Thyroid gland (tissue), 4 donors: ENCODE results near the gene YIPF7.

Source experiments
- POLR2A ChIP-seq, 2 donors: fragments of 450-650 bp; IDR thresholded peaks; one replicate each; pipeline ENCODE4 v1.6.1; 2017; ENCODE audit warnings: antibody characterized with exemption in 2 of 2, mild to moderate bottlenecking in 2 of 2, moderate library complexity in 1 of 2
- TF ChIP-seq, protein P1 (sequence below), 6 experiments: fragments of 200-600 bp in 3 of 6; fragments of 450-650 bp in 3 of 6; sonication (generic) in 3 of 6; IDR thresholded peaks; one replicate each; pipeline ENCODE4 v1.5.1; 2016 to 2019; ENCODE audit warnings: antibody characterized with exemption in 6 of 6, mild to moderate bottlenecking in 2 of 6, inconsistent platforms in 1 of 6, moderate library complexity in 1 of 6

DNA sequence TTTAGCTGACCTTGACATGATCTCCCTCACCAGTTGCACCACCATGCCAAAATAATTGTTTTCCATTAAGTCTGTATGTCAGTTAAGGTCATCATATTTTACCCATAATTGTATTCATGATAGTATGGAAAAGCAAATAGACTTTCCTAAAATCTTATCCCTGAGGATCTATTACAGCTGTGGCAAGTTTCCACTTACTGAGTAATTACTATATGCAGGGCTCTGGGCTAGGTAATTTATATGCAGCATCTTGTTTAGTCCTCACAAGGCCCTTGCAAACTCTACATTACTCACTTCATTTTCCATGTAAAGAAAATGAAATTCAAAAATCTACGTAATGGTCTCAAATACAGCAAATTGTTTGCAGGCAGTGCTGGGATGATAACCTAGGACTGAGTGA lies 34.8 kb downstream of the YIPF7 start:
- TF ChIP-seq, protein P1, sequence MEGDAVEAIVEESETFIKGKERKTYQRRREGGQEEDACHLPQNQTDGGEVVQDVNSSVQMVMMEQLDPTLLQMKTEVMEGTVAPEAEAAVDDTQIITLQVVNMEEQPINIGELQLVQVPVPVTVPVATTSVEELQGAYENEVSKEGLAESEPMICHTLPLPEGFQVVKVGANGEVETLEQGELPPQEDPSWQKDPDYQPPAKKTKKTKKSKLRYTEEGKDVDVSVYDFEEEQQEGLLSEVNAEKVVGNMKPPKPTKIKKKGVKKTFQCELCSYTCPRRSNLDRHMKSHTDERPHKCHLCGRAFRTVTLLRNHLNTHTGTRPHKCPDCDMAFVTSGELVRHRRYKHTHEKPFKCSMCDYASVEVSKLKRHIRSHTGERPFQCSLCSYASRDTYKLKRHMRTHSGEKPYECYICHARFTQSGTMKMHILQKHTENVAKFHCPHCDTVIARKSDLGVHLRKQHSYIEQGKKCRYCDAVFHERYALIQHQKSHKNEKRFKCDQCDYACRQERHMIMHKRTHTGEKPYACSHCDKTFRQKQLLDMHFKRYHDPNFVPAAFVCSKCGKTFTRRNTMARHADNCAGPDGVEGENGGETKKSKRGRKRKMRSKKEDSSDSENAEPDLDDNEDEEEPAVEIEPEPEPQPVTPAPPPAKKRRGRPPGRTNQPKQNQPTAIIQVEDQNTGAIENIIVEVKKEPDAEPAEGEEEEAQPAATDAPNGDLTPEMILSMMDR (IDR thresholded peaks at IDR 0.05): no peak
- TF ChIP-seq POLR2A (IDR thresholded peaks at IDR 0.05): no peak
